Activated CD4-positive, alpha-beta memory T cell treated with anti-CD3 and anti-CD28 coated beads for 36 hours (primary cell): Measurements from ENCODE around the gene DUSP22. TPM values are rescaled to one million over a fixed set of nuclear protein-coding genes. Genes with fewer than 3 reads are reported as not detected.

Experiments
- CTCF ChIA-PET: fragments of 350-600 bp; sonication (Branson Sonifier 250); formaldehyde crosslinking; loops from one replicate; lab custom pipeline; 2021; ENCODE audit warnings: antibody characterized with exemption, inconsistent platforms; lab: Charles Lee
- POLR2A ChIA-PET: fragments of 350-600 bp; sonication (Branson Sonifier 250); formaldehyde crosslinking; loops from one replicate; lab custom pipeline; 2021; ENCODE audit warnings: antibody characterized with exemption; lab: Charles Lee
- DNase-seq: peaks from one replicate; pipeline ENCODE4 v3.0.0-alpha.2; 2020
- H3K27ac Mint-ChIP-seq: one replicate; pipeline ENCODE4 v1.8.0; 2021; ENCODE audit warnings: mixed read lengths
- H3K27me3 Mint-ChIP-seq: one replicate; pipeline ENCODE4 v1.8.0; 2021; ENCODE audit warnings: mixed read lengths
- H3K36me3 Mint-ChIP-seq: one replicate; pipeline ENCODE4 v1.8.0; 2021; ENCODE audit warnings: mixed read lengths
- H3K4me1 Mint-ChIP-seq: one replicate; pipeline ENCODE4 v1.8.0; 2021; ENCODE audit warnings: low read depth, mixed read lengths
- H3K4me3 Mint-ChIP-seq: one replicate; pipeline ENCODE4 v1.8.0; 2021; ENCODE audit warnings: mild to moderate bottlenecking, mixed read lengths
- H3K9me3 Mint-ChIP-seq: one replicate; pipeline ENCODE4 v1.8.0; 2021; ENCODE audit warnings: mixed read lengths
- intact Hi-C: fragments of 100-400 bp; cut with micrococcal nuclease; formaldehyde crosslinking; loops from one replicate; pipeline ENCODE4 v1.15.1; 2023
- total RNA-seq, 2 experiments: library from RNA; stranded (reverse); gene quantifications; one replicate each; pipeline ENCODE4 v1.2.3, GENCODE V29; 2021

DUSP22 gene
- total RNA-seq, 2 experiments from 2014 or later, result 28.0 to 28.7 TPM

DNA sequence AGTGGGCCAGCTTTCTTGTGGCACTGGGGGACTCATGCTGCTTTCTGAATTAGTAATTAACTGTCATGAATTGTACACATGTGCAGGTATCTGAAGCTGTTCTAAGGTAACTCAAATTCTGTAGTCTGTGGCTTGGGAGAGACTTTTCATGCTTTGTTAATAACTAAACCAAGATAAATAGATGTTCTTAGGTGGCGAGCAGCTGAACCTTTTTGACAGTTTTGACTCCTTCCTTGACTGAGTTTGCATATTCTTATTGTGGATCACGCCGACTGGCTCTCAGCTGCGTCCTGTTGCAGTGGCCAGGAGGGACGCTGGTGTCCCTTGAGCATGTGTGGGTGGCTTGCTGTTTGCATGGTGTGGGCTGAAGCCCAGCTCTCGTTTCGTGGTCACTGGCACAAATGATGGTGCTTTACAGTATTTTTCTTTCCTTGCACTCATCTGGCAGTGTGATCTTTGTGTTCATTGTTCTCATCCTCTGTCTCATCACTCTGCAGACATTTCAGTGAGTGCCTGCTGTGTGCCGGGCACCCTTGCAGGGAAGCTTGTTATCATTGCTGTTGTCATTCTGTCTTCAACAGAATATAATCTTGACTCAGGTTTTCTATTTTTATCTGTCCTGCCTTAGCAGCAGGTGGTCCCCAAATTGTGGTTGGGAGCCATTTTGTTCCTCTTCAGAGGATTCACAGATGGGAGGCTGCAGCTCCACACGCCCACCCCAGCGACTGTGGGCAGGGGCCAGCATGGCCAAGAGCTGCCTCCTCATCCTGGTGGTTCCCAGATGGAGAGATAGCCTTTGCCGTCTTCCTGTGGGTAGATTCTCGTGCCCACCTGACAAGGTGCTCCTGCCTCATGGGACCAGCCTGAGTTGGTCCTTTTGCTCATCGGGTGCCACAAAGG lies 39.6 kb downstream of the DUSP22 start:
- intact Hi-C loops, result no loop called here
- H3K9me3 Mint-ChIP-seq, result no peaks in the 10 kb centered on the region

DNA sequence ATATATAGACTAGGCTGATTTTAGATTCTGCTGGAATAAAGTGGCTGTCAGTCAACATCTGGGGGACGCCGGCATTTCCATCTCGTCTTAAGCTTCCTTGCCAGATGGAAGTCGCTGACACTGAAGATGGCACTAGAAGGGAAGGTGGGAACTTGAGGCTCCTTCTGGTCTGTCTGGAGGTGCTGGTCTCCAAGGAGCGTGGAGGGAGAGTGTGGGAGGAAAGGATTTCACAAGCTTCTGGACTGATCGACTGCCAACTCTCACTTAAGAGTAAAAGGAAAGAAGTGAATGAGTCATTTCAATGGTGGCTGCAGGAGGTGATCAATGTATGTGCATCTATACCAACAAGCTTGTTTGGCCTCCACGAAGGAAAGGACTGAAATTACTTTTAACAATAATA lies 40.4 kb downstream of the DUSP22 start:
- POLR2A ChIA-PET, result interaction anchor here (0.7 to 1.1 kb wide), 2 partner anchors 13 to 42 kb away, joined by 3 read pairs; no protein-coding TSS in a partner anchor
- Mint-ChIP-seq H3K9me3 (no peaks in the 10 kb centered on the region), H3K4me1 (peaks cover 14% of the 10 kb centered on the region), H3K4me3 (no peak overlapping the region), H3K36me3 (no peaks in the 10 kb centered on the region), H3K27me3 (no peaks in the 10 kb centered on the region), H3K27ac (no peak overlapping the region)
- DNase-seq, result no peak
- CTCF ChIA-PET, result interaction anchor here (0.8 to 1.2 kb wide), 2 partner anchors 143 to 389 kb away, joined by 3 read pairs; no protein-coding TSS in a partner anchor
- intact Hi-C loops, result no loop called here

More for the DNA sequence above, 39.6 kb downstream of the DUSP22 start:
- Mint-ChIP-seq H3K36me3 (no peaks in the 10 kb centered on the region), H3K27me3 (peaks cover 2% of the 10 kb centered on the region), H3K27ac (no peak overlapping the region), H3K4me3 (no peak overlapping the region), H3K4me1 (peaks cover 7% of the 10 kb centered on the region)
- no peak for DNase-seq
- POLR2A ChIA-PET, result interaction anchor here (0.6 to 1.6 kb wide), 4 partner anchors 12 to 157 kb away, joined by 3 to 4 read pairs (median 3); no protein-coding TSS in a partner anchor
- CTCF ChIA-PET, result interaction anchor here (1.2 kb wide), 1 partner anchor 390 kb away, joined by 3 read pairs; no protein-coding TSS in a partner anchor

DNA sequence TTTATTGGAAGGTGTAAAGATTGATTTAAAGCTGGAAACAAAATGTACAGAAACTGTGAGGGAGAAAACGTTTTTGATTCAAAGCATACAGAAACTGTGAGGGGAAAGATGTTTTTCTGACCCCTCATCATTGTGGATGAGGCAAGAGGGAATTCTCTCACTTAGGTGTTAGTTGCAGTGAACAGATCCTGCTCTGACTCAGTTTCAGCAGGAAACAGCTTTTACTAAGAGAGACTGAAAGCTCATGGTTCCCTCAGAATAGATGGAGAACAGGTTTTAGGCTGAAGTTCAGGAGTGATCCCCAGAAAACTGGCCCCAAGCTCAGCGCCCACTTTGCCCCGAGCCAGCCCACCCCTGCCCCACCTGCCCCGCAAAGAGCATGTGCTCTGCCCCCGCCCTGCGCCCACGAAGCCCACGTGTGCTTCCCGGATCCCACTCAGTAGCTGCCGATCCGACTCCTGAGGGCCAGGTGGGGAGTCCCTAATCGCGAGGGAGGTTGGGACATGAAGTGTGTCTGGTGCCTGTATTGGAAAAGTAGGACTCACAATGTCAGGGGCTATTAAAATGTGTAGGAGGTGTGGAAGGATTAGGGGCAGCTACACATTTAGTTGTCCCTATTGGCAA lies 41.2 kb downstream of the DUSP22 start:
- CTCF ChIA-PET, result interaction anchor here (0.8 kb wide), 1 partner anchor 144 kb away, joined by 3 read pairs; no protein-coding TSS in a partner anchor
- POLR2A ChIA-PET, result interaction anchor here (1.1 kb wide), 1 partner anchor 14 kb away, joined by 3 read pairs; no protein-coding TSS in a partner anchor
- intact Hi-C loops, result no loop called here
- peaks cover 19% of the 10 kb centered on the region for H3K4me1 Mint-ChIP-seq
- H3K36me3 Mint-ChIP-seq, result no peaks in the 10 kb centered on the region
- H3K27me3 Mint-ChIP-seq, result no peaks in the 10 kb centered on the region
- H3K4me3 Mint-ChIP-seq, result no peak overlapping the region
- H3K27ac Mint-ChIP-seq, result no peak overlapping the region
- no peak for DNase-seq
- H3K9me3 Mint-ChIP-seq, result no peaks in the 10 kb centered on the region

DNA sequence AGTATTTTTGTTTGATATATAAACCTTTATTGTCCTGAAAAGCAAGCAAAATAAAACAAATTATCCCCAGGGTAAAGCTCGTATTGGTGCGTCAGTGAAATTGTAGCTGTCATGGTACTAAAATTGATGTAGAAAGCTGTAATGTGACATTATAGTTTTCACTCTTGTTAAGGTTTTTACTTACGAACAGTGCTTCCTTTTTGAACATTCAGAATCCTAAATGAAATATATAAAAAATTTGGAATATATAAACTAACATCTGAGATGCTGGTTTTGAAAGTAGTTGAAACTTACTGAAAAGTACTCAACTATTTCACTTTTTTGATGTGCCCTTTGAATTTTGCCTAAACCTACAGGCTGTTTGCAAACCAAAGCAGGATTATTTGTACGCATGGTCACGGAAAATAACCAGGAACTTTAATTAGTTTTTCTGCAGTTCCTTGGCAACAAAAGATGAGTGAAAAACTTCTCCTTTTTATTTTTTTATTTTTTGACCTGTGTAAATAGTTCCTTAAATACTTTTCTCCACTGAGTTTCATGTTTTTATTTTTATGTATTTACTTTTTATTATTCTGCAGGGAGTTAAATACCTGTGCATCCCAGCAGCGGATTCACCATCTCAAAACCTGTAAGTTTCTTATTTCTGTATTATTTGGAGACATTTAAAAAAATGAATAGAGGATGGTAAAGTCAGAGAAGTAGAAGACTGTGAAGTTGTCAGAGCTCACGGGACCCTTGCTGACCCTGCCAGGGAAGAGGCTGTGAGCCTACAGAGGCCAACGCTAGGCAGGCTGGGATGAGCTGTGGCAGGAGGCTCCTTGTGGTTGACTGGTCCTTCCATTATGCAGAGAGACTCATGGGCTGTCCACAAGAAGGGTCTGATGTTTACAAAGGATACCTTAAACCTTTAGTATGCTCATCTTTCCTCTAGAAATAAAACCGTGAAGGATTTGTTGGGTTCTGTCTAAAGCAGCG lies 42.5 kb downstream of the DUSP22 start:
- peaks cover 30% of the 10 kb centered on the region for H3K4me1 Mint-ChIP-seq
- H3K9me3 Mint-ChIP-seq, result no peaks in the 10 kb centered on the region
- H3K27ac Mint-ChIP-seq, result no peak overlapping the region
- H3K27me3 Mint-ChIP-seq, result no peaks in the 10 kb centered on the region
- no peak for DNase-seq
- intact Hi-C loops, result no loop called here
- no peaks in the 10 kb centered on the region for H3K36me3 Mint-ChIP-seq
- POLR2A ChIA-PET, result no interaction called here
- CTCF ChIA-PET, result no interaction called here
- H3K4me3 Mint-ChIP-seq, result no peak overlapping the region

DNA sequence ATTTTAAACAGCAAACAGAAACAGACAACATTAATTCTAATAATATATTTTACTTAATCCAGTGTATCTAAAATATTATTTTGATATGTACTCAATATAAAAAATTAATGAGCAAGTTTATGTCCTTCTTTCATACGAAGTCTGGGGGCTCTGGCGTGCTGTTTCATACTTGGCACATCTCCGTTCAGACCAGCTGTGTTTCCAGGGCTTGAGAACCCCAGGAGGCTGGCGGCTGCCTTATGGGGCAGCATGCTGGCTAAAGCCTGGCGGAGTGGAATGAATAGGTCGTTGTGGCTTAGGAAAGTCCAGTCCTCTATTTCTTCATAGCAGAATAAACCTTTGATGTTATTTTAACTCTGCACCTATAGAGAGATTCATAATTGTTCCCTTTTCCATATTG lies 43.3 kb downstream of the DUSP22 start:
- H3K27ac Mint-ChIP-seq, result no peak overlapping the region
- no peak for DNase-seq
- H3K36me3 Mint-ChIP-seq, result no peaks in the 10 kb centered on the region
- H3K4me1 Mint-ChIP-seq, result peaks cover 35% of the 10 kb centered on the region
- POLR2A ChIA-PET, result no interaction called here
- no peaks in the 10 kb centered on the region for H3K9me3 Mint-ChIP-seq
- intact Hi-C loops, result no loop called here
- H3K4me3 Mint-ChIP-seq, result no peak overlapping the region
- H3K27me3 Mint-ChIP-seq, result no peaks in the 10 kb centered on the region
- CTCF ChIA-PET, result no interaction called here

DNA sequence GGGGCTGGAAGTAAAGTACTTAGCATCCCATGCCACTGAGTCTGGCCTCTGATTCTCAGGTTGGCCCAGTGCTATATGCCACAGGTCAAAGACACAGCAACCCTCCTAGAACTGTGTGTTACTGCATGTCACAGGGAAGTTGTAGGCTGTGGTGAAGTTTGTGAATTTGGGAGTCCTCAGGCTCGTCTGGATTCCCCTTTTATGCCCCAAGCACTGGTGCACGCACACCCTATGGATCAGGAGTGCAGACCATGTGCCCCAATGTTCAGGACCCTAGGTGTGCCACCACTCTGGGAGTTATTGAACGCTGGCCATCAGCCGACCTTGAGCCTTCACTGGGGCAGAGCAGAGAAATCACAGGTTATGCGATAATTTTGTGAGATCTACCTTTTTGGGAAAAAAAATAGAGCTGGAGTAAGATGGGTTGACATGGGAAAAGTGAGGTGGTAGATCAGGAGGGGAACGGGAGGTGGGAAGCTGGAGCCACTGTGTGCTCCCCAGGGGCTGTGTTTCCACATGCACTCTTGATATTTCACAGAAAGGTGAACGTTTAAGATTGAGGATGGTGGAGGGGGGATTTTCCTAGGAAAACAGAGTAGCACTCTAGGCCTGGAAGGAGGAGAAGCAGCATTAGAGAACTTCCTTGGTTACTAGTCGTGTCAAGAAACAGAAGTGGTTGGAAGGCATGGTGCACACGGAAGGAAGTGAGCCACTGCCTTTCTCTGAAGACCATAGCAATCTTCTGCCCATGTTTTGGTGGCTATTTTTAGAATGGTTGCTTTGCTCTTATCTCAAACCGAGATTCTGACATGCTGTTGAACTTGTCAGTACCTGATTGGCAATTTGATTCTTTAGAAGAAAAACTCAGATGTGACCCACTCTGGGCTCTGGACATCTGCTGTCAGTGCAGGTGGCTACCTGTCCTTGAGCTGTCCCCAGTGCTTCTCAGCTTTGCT lies 44.1 kb downstream of the DUSP22 start:
- no peaks in the 10 kb centered on the region for H3K36me3 Mint-ChIP-seq
- H3K27me3 Mint-ChIP-seq, result no peaks in the 10 kb centered on the region
- H3K4me1 Mint-ChIP-seq, result peaks cover 35% of the 10 kb centered on the region
- no peak for DNase-seq
- ChIA-PET CTCF (no interaction called here), POLR2A (no interaction called here)
- no peak overlapping the region for H3K27ac Mint-ChIP-seq
- no peak overlapping the region for H3K4me3 Mint-ChIP-seq
- intact Hi-C loops, result loop anchor here (1.0 kb wide), 1 partner anchor 17 kb away; no protein-coding TSS in a partner anchor
- no peaks in the 10 kb centered on the region for H3K9me3 Mint-ChIP-seq

DNA sequence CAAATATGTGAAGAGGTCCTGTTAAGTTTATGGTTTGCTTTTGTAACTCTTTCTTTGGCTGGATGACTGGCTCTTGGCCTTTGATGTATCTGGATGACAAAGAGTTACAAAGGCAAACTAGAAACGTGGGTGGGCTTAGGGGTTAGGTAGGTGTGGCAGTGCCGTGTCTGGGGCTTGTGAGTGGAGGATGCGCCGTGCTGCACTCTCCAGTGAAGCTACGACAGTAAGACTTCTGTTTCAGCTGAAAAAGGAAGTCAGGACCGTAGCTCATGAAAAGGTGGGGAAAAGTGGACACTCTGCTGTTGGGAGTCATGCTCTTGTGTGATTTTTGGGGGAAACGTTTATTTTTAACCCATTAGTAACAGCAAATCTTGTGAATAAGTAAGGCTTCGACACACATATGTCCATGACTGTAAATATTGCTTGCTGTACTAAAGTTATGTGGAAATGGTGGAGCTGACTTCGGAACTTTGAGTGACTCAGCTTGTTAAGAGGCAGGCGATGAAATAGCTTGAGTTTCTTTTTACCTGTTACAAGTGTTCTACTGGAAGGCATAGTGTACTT lies 45.6 kb downstream of the DUSP22 start:
- no peak for DNase-seq
- Mint-ChIP-seq H3K27me3 (no peaks in the 10 kb centered on the region), H3K4me1 (peaks cover 35% of the 10 kb centered on the region), H3K9me3 (no peaks in the 10 kb centered on the region), H3K36me3 (no peaks in the 10 kb centered on the region), H3K4me3 (no peak overlapping the region), H3K27ac (no peak overlapping the region)
- POLR2A ChIA-PET, result no interaction called here
- intact Hi-C loops, result no loop called here
- CTCF ChIA-PET, result interaction anchor here (0.6 to 1.3 kb wide), 3 partner anchors 52 to 169 kb away, joined by 3 to 4 read pairs (median 4); no protein-coding TSS in a partner anchor

DNA sequence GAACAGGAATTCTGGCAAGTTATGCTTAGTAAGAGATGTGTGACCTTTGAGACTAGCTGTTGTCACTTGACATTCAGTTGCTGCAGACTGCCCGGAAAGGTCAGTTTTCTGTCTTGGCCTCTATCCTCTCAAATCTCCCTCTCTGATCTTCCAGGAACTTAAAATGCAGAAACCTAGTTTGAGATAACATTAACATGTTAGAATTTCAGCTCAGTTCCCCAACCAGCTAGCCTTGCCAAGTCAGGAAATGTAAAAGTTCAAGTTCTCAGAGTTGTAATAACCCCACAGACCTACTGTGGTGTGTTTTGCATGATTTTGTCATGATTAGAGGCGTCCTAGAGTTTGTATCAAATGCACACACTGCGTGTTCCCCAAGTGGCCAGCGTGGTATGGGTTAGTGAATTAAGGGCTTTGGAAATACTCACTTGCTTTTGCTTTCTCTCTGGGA lies 46.6 kb downstream of the DUSP22 start:
- ChIA-PET POLR2A (no interaction called here), CTCF (interaction anchor here (1.3 kb wide), 2 partner anchors 150 to 170 kb away, joined by 4 read pairs; no protein-coding TSS in a partner anchor)
- Mint-ChIP-seq H3K4me1 (peaks cover 35% of the 10 kb centered on the region), H3K27ac (no peak overlapping the region), H3K4me3 (no peak overlapping the region), H3K36me3 (no peaks in the 10 kb centered on the region), H3K9me3 (no peaks in the 10 kb centered on the region), H3K27me3 (no peaks in the 10 kb centered on the region)
- no peak for DNase-seq
- intact Hi-C loops, result no loop called here

DNA sequence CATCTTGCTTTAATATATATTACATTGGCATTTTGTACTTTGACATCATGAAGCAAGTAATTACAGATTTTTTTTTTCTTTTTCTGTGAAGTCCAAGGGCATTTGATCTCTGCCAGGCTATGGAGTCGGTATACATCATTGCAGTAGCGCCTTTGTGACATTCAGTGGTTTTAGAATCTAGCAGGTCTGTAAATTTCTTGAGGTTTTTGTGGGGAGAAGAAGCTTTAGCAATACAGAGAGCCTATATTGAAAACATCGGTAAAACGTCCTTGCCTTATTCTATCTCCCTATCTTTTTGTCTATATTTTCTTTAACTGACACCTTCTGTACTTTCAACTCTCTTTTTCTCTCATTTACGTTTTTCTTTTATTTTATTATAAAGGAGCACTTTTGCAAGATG lies 47.2 kb downstream of the DUSP22 start:
- peaks cover 35% of the 10 kb centered on the region for H3K4me1 Mint-ChIP-seq
- intact Hi-C loops, result no loop called here

DNA sequence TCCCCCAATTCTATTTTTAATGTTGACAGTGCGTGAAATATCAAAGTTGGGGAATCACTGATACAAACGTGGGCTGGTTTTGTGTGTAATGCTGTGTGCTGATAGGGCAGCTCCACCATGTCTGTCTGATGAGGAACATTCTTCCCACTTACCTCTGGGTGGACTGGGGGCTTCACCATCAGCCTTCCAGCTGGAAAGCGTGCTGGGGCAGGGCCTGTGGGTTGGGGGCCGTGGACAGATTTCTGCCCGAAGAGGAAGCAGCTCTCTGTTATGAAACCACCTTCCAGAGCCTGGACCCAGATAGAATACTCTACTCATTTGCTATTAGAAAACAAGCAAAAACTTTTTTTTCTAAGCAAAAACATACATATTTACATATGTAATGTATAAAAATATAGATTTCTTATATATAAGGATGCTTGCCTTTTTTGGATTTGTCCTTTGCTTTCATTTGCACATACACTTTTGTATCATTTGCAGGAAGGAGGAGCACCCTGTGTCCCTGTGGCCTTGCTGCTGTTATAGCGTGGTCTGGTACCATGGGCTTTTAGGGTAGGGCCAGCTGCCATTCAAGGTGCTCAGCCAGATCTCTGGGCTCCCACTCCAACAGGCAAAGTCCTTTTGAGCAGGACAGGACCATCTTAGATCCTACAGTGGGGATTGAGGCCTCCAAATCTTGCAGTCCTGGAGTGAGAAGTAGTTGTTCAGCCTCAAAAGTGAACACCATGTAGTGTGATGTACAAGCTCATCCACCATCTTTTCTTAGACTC lies 48.1 kb downstream of the DUSP22 start:
- ChIA-PET CTCF (interaction anchor here (0.9 to 2.3 kb wide), 2 partner anchors 10 to 151 kb away, joined by 3 to 6 read pairs; no protein-coding TSS in a partner anchor), POLR2A (no interaction called here)
- intact Hi-C loops, result no loop called here
- Mint-ChIP-seq H3K27ac (no peak overlapping the region), H3K27me3 (no peaks in the 10 kb centered on the region), H3K9me3 (no peaks in the 10 kb centered on the region), H3K4me1 (peaks cover 35% of the 10 kb centered on the region), H3K36me3 (no peaks in the 10 kb centered on the region), H3K4me3 (no peak overlapping the region)
- DNase-seq, result no peak

More for the DNA sequence above, 47.2 kb downstream of the DUSP22 start:
- no peaks in the 10 kb centered on the region for H3K9me3 Mint-ChIP-seq
- POLR2A ChIA-PET, result no interaction called here
- H3K27me3 Mint-ChIP-seq, result no peaks in the 10 kb centered on the region
- H3K4me3 Mint-ChIP-seq, result no peak overlapping the region
- H3K36me3 Mint-ChIP-seq, result no peaks in the 10 kb centered on the region
- no peak for DNase-seq
- no peak overlapping the region for H3K27ac Mint-ChIP-seq
- CTCF ChIA-PET, result interaction anchor here (0.9 to 2.3 kb wide), 3 partner anchors 11 to 171 kb away, joined by 3 to 6 read pairs (median 4); no protein-coding TSS in a partner anchor
